Effector memory CD8-positive, alpha-beta T cell (primary cell): ENCODE results near the gene CACHD1.

Source experiments
- ATAC-seq: fragments of 150-1000 bp; cut with Tn5 transposase; replicated peaks from 2 replicates; pipeline ENCODE4 v1.10.0; 2021; ENCODE audit warnings: mild to moderate bottlenecking, moderate library complexity
- DNase-seq, 3 experiments: peaks; one replicate each; pipeline ENCODE4 v3.0.0; 2021
- H3K27ac Mint-ChIP-seq, 2 donors: one replicate each; pipeline ENCODE4 v1.8.0; 2022; ENCODE audit warnings: mild to moderate bottlenecking in 2 of 2, mixed read lengths in 2 of 2, moderate library complexity in 2 of 2
- H3K27me3 Mint-ChIP-seq, 2 donors: one replicate each; pipeline ENCODE4 v1.8.0; 2022; ENCODE audit warnings: mixed read lengths in 2 of 2
- H3K36me3 Mint-ChIP-seq: one replicate; pipeline ENCODE4 v1.8.0; 2022; ENCODE audit warnings: mild to moderate bottlenecking, moderate library complexity, mixed read lengths; ENCODE audit not compliant: insufficient read depth
- H3K4me1 Mint-ChIP-seq, 2 donors: one replicate each; pipeline ENCODE4 v1.8.0; 2022; ENCODE audit warnings: low read depth in 2 of 2, mixed read lengths in 2 of 2
- H3K4me3 Mint-ChIP-seq, 2 donors: one replicate each; pipeline ENCODE4 v1.8.0; 2022; ENCODE audit warnings: mild to moderate bottlenecking in 2 of 2, mixed read lengths in 2 of 2, moderate library complexity in 2 of 2
- H3K9me3 Mint-ChIP-seq, 2 donors: one replicate each; pipeline ENCODE4 v1.8.0; 2022; ENCODE audit warnings: mixed read lengths in 2 of 2

Gene CACHD1

DNA sequence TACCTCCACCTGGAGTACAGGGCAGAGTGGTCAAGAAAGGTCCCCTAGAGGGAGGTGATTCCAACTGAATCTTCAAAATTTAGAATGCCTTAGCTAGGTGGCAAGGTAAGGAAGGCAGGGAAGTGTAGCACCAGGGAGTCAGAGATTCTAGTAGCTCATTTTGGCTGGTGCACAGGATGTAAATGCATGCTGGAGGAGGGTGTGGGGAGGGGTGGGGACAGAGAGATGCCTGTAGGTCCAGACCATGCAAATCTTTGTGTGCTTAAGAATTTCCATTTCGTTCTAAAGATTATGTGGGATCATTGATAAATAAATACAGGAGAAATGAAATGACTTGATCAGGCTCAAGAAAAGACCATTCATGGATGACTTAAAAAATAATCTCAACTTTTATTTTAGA, 11.0 kb upstream of the CACHD1 start:
- Mint-ChIP-seq H3K4me3 (no peak overlapping the region), H3K9me3 (no peaks in the 10 kb centered on the region)

DNA sequence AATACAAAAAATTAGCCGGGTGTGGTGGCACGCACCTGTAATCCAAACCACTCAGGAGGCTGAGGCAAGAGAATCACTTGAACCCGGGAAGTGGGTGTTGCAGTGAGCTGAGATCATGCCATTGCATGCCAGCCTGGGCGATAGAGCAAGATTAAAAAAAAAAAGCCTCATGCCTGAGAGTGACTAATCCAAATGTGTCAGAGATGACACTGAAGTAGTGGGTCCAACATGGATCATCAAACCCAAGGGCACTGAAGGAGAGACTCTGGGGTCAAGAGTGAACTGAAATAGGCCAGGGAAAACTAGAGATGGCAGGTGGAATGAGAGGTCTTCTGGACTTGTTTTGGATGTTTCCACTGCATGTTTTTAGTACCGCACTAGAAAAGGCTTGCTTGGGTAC, 10.2 kb upstream of the CACHD1 start:
- no peaks in the 10 kb centered on the region for H3K9me3 Mint-ChIP-seq
- H3K4me3 Mint-ChIP-seq, result no peak overlapping the region
- no peak for ATAC-seq
- peaks cover 11 to 23% of the 10 kb centered on the region in 2 donors for H3K27me3 Mint-ChIP-seq
- H3K4me1 Mint-ChIP-seq, result no peaks in the 10 kb centered on the region
- H3K27ac Mint-ChIP-seq, result no peak overlapping the region
- DNase-seq, result no peak
- no peaks in the 10 kb centered on the region for H3K36me3 Mint-ChIP-seq

More for the DNA sequence above, 11.0 kb upstream of the CACHD1 start:
- Mint-ChIP-seq H3K4me1 (no peaks in the 10 kb centered on the region), H3K27me3 (peaks cover 11 to 23% of the 10 kb centered on the region in 2 donors), H3K27ac (no peak overlapping the region), H3K36me3 (no peaks in the 10 kb centered on the region)
- DNase-seq (no peak), ATAC-seq (no peak)

DNA sequence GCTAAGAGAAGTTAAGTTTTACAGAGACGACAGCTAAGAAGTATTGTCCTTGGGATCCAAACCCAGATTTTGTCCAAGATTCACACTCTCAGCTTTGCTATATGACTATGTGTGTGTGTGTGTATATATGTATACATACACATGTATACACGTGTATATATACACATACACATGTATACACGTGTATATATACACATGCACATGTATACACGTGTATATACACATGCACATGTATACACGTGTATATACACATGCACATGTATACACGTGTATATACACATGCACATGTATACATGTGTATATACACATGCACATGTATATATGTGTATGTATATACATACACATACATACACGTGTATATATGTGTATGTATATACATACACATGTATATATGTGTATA, 3.9 kb upstream of the CACHD1 start:
- H3K36me3 Mint-ChIP-seq, result peaks cover 2% of the 10 kb centered on the region
- ATAC-seq, result no peak
- H3K27ac Mint-ChIP-seq, result no peak overlapping the region
- peaks cover 28 to 36% of the 10 kb centered on the region in 2 donors for H3K27me3 Mint-ChIP-seq
- no peak for DNase-seq
- H3K4me3 Mint-ChIP-seq, result no peak overlapping the region
- peaks cover 3% of the 10 kb centered on the region in 2 donors for H3K4me1 Mint-ChIP-seq
- H3K9me3 Mint-ChIP-seq, result no peaks in the 10 kb centered on the region

- Mint-ChIP-seq H3K4me1 (peaks cover 6 to 8% of the 10 kb centered on the region in 2 donors), H3K27me3 (peaks cover 57 to 70% of the 10 kb centered on the region in 2 donors), H3K36me3 (peaks cover 3% of the 10 kb centered on the region), H3K4me3 (peak overlapping the region; percentile 16 to 55), H3K27ac (no peak overlapping the region), H3K9me3 (no peaks in the 10 kb centered on the region)
- ATAC-seq (no peak), DNase-seq (no peak)
Measured at GRCh38 chr1:64469116-64469976, 583 bp upstream of the CACHD1 start.

GRCh38 chr1:64470665-64471217, 812 bp downstream of the CACHD1 start:
- Mint-ChIP-seq H3K36me3 (peaks cover 3% of the 10 kb centered on the region), H3K9me3 (no peaks in the 10 kb centered on the region), H3K4me3 (peak overlapping the region; percentile 63 to 72), H3K4me1 (peaks cover 6 to 8% of the 10 kb centered on the region in 2 donors), H3K27ac (no peak overlapping the region), H3K27me3 (peaks cover 60 to 76% of the 10 kb centered on the region in 2 donors)
- DNase-seq, result no peak
- no peak for ATAC-seq

- Mint-ChIP-seq H3K4me1 (peaks cover 6 to 8% of the 10 kb centered on the region in 2 donors), H3K9me3 (no peaks in the 10 kb centered on the region), H3K27ac (no peak overlapping the region), H3K4me3 (peak overlapping the region; percentile 63 to 72), H3K36me3 (peaks cover 3% of the 10 kb centered on the region), H3K27me3 (peaks cover 60 to 83% of the 10 kb centered on the region in 2 donors)
- no peak for DNase-seq
- no peak for ATAC-seq
Measured at GRCh38 chr1:64471218-64472039, 1.5 kb downstream of the CACHD1 start.

DNA sequence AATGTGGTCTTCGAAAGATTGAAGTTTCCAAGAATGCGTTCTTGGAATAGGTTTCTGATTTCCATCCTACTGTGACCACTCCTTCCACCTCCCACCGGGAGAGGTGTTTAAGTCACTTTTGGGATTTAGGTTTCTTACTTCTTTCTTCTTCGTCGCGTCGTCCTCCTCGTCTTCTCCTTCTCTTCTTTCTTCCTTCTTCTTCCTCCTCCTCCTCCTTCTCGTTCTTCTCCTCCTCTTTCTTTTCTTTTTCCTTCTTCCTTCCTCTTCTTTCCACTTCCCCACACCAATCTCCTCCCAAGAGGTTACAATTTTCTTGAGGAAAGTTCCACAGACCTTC, 2.1 kb downstream of the CACHD1 start:
- H3K36me3 Mint-ChIP-seq, result peaks cover 3% of the 10 kb centered on the region
- DNase-seq (no peak), ATAC-seq (no peak)
- H3K27ac Mint-ChIP-seq, result no peak overlapping the region
- peaks cover 60 to 85% of the 10 kb centered on the region in 2 donors for H3K27me3 Mint-ChIP-seq
- no peak overlapping the region for H3K4me3 Mint-ChIP-seq
- no peaks in the 10 kb centered on the region for H3K9me3 Mint-ChIP-seq
- H3K4me1 Mint-ChIP-seq, result peaks cover 6 to 8% of the 10 kb centered on the region in 2 donors

DNA sequence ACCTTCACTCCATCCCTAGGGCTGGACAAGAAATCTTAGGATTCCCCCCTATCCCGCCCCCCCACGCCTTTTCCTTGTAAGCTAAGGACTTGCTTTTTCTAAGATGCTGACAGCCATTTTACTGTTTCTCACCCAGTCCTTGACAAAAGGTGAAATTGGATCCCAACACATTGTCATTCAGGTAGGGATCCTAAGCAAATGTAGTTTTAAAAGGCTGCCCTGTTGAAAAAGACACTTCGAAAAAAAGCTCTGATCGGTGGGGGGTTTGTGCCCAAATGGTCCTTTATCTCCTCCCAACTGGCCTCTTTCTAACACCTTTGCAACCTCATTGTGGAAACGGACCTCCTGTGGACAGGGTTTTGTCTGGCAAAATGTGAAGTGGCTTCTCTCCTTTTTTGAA, 2.9 kb downstream of the CACHD1 start:
- ATAC-seq (no peak), DNase-seq (no peak)
- Mint-ChIP-seq H3K36me3 (peaks cover 3% of the 10 kb centered on the region), H3K4me3 (no peak overlapping the region), H3K9me3 (no peaks in the 10 kb centered on the region), H3K27me3 (peaks cover 54 to 77% of the 10 kb centered on the region in 2 donors), H3K4me1 (peaks cover 6 to 8% of the 10 kb centered on the region in 2 donors), H3K27ac (no peak overlapping the region)

- no peak overlapping the region for H3K27ac Mint-ChIP-seq
- peaks cover 50 to 74% of the 10 kb centered on the region in 2 donors for H3K27me3 Mint-ChIP-seq
- H3K4me3 Mint-ChIP-seq, result no peak overlapping the region
- DNase-seq, result no peak
- peaks cover 6 to 8% of the 10 kb centered on the region in 2 donors for H3K4me1 Mint-ChIP-seq
- ATAC-seq, result no peak
- H3K9me3 Mint-ChIP-seq, result no peaks in the 10 kb centered on the region
- H3K36me3 Mint-ChIP-seq, result peaks cover 3% of the 10 kb centered on the region
Measured at GRCh38 chr1:64473367-64473766, 3.4 kb downstream of the CACHD1 start.

GRCh38 chr1:64474133-64474532, 4.2 kb downstream of the CACHD1 start:
- ATAC-seq (no peak), DNase-seq (no peak)
- H3K9me3 Mint-ChIP-seq, result no peaks in the 10 kb centered on the region
- no peak overlapping the region for H3K4me3 Mint-ChIP-seq
- peaks cover 6 to 8% of the 10 kb centered on the region in 2 donors for H3K4me1 Mint-ChIP-seq
- H3K27me3 Mint-ChIP-seq, result peaks cover 43 to 73% of the 10 kb centered on the region in 2 donors
- no peak overlapping the region for H3K27ac Mint-ChIP-seq
- H3K36me3 Mint-ChIP-seq, result peaks cover 3% of the 10 kb centered on the region

GRCh38 chr1:64474665-64475439, 4.9 kb downstream of the CACHD1 start:
- Mint-ChIP-seq H3K4me1 (peaks cover 6 to 8% of the 10 kb centered on the region in 2 donors), H3K27me3 (peaks cover 37 to 66% of the 10 kb centered on the region in 2 donors), H3K9me3 (no peaks in the 10 kb centered on the region), H3K4me3 (no peak overlapping the region), H3K36me3 (peaks cover 3% of the 10 kb centered on the region), H3K27ac (no peak overlapping the region)
- ATAC-seq (no peak), DNase-seq (no peak)

DNA sequence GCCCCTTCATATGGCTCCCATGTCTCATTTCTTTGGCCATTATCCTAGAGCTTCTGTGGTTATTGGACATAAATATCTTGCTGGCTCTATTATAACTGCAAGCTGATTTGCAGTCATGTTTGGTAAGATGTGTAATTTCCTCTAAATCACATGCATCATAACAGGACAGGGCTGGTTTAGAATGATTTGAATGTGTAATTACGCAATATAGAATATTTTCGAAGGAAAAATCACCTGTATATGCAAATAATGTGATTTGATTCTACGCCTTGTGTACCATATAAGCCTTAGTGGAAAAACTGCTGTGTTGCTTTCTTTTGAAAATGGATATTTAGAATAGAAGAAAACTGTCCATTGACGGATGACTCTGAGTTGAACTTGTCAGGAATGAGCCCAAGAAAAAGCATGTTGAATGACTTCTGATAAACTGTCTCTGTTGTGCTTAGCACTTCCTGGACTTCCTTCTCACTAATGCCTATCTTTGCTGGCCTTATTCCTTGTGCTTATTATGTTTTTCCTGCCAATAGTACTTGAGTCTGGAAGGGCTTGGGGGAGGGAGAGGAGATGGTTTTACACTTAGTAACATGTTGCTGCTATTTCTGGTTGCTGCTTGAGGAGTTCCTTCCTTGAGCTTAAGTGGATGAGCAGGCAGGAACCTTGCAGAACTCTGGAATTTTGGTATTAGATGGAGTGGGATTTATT, 6.5 kb downstream of the CACHD1 start:
- no peak for ATAC-seq
- no peaks in the 10 kb centered on the region for H3K9me3 Mint-ChIP-seq
- no peak overlapping the region for H3K27ac Mint-ChIP-seq
- no peak for DNase-seq
- H3K4me1 Mint-ChIP-seq, result peaks cover 0 to 3% of the 10 kb centered on the region in 2 donors
- no peaks in the 10 kb centered on the region for H3K36me3 Mint-ChIP-seq
- no peak overlapping the region for H3K4me3 Mint-ChIP-seq
- peaks cover 29 to 55% of the 10 kb centered on the region in 2 donors for H3K27me3 Mint-ChIP-seq
